Measurements from ENCODE around the gene CHCHD4.

GRCh38 chr3:14128724-14129123 is 4.1 kb upstream of the CHCHD4 start:
- TF ChIP-seq, protein P1, sequence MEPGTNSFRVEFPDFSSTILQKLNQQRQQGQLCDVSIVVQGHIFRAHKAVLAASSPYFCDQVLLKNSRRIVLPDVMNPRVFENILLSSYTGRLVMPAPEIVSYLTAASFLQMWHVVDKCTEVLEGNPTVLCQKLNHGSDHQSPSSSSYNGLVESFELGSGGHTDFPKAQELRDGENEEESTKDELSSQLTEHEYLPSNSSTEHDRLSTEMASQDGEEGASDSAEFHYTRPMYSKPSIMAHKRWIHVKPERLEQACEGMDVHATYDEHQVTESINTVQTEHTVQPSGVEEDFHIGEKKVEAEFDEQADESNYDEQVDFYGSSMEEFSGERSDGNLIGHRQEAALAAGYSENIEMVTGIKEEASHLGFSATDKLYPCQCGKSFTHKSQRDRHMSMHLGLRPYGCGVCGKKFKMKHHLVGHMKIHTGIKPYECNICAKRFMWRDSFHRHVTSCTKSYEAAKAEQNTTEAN (CRISPR knock-in tag; IDR thresholded peaks at IDR 0.05), result no peak
- no peak for TF ChIP-seq TEAD4 (CRISPR knock-in tag; IDR thresholded peaks at IDR 0.05)
